HG03108 (cell line): ENCODE measurements around the gene STRBP.
"Not testable (repeated sequence)": the region's sequence is repeated elsewhere in the genome, so short reads cannot be mapped to it uniquely, and the experiment has no call there.

Source experiments
- ATAC-seq: cut with Tn5 transposase; IDR thresholded peaks from one replicate; pipeline ENCODE4 v1.9.1; 2021; ENCODE audit warnings: moderate library complexity; ENCODE audit not compliant: unreplicated experiment

STRBP gene

DNA sequence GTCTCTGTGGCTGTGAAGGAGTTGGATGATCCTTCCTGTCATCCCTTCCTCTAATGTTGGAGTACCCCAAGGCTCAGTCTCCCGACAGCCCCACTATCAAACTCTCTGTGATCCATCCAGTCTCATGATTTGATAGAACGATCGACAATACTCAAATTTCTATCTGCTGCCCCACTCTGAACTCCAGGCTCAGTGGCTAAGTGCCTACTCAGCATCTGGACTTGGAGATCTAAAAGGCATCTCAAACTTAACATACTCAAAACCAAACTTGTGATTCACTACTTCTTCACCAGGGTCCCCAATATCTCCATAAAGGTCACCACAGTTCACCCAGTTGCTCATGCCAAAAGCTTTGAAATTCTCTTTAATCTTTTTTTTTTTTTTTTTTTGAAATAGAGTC, 15.1 kb upstream of the STRBP start:
- no peak for ATAC-seq

DNA sequence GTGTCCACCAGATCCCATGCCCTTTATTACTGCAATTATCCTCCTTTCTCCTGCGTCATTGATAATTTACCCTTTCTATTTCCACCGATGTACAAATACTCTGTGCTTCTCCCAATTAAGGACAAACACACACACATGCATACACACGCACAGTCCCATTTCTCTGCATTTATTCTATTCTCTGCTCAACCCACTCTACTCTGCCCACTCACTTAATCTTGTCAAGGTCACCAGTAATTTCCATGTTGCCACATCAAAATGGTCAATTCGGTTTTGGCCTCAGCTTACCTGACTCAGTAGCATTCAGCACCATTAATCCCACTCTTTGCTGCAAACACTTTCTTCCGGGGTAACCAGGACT, 14.6 kb upstream of the STRBP start:
- ATAC-seq: no peak

DNA sequence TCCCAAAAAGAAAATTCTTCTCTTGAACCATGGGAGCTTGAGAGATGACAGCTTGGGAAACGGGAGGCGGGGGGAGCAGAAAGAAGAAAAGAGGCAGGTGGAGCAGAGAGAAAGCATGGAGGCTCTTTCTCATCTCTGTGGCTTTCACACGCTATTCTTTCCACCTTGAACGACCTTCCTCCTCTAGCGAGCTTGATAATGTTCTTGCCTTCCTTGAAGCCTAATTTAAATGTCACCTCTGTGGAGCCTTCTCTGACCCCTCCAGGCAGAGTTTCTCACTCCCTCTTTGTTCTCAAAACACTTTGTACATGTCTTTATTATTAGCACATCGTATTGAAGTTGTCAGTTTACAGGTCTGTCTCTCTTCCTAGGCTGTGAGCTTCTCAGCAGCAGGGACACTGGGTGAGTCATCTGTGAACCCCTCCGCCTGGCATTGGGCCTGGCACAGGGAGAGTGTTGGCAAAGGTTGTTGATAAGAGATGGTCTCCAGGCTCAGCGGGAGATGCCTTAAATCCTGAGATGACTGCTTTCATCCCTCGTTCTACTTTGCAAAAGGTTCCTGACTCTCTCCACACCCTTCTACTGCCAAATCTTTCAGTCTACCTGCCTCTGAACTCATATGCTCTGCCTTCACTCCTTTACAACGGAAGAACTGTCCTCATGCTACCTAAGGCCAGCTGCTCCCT, 14.1 kb upstream of the STRBP start:
- ATAC-seq: no peak

DNA sequence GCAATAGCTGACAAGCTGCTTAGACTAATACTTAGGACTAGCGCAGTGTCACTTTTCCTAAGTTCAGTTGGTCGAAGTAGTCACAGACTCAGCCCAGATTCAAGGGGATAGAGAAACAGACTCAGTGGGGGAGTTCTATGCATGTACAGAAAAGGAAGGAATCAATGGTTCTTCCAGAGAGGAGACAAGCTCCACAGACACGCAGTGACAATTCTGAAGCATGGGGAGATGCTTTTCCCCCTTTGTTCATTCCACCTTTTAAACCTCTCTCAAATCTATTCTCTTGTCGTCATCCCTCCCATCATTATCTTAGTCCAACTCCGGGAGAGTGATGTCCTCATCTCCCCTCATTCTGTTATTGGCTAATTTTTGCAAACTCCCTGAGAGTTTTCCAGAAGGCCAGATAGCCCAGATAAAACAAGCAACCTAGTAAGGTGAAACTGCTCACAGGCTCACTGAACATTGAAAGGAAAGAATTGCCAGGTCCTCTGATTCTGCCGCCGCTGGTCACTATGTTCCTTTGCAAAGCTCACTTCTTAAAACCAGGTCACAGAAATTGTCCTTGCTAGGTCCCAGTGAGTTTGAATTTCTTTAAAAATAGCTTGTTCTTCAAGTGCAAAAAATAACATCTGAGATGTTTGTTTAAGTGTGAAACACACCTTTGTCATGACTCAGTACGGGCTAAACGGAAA, 13.4 kb upstream of the STRBP start:
- no peak for ATAC-seq

DNA sequence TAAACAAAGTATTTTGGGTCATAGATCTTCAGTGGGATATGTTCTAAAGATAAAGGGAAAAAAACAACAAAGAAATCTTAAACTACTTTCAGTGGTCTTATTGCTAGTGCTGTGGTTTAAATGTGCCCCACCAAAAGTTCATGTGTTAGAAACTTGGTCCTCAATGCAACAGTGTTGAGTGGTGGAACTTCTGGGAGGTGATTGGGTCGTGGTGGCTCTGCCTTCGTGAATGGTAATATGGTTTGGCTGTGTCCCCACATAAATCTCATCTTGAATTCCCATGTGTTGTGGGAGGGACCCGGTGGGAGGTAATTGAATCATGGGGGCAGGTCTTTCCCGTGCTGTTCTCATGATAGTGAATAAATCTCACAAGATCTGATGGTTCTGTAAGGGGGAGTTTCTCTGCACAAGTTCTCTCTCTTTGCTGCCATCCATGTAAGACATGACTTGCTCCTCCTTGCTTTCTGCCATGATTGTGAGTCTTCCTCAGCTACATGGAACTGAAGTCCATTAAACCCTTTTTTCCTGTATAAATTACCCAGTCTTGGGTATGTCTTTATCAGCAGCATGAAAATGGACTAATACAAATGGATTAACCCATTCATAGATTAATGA, 10.6 kb upstream of the STRBP start:
- ATAC-seq: not testable (repeated sequence)

DNA sequence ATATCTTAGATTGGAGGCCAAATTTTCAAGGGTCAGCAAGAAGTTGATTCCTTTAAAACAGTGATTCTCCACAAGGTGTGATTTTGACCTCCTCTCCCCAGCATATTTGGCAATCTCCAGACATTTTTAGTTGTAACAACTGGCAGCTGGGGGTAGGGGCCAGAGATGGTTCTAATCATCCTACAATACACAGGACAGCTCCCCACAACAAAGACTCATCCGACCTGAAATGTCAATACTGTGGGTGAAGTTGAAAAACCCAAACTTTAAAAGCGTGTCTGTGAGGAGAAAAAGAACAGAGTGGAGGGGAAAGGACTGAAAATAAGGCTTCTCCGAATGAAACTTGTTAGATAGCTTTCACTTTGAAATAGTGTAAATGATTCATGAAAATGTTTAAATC, 10.0 kb upstream of the STRBP start:
- no peak for ATAC-seq

DNA sequence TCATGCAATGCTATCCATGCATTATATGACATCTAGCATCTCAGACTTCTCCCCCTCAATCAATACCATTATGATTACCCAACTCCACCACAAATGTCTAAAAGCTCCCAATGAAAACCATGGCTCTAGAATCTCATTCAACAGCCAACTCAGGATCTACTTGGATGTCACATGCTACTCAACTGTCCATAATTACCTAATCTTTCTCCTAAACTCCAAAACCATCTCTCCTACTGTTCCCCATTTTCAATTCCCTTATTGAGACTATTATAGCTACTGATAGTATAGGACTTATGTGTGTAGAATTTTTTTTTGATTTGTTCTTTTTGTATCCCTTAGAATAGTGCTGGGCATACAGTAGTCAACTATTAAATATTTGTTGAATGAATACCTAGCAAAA, 8.2 kb upstream of the STRBP start:
- ATAC-seq: no peak

DNA sequence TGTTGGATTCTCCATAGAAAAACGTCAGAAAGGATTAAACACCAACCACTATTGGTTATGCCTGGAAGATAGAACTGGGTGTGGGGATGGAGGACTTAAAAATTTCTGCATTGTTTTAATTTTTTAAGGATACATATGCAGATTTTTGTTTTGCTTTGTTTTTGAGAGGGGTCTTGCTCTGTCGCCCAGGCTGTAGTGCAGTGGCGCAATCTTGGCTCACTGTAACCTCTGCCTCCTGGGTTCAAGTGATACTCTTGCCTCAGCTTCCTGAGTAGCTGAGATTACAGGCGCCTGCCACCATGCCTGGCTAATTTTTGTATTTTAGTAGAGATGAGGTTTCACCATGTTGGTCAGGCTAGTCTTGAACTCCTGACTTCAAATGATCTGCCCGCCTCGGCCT, 2.7 kb upstream of the STRBP start:
- not testable (repeated sequence) for ATAC-seq

DNA sequence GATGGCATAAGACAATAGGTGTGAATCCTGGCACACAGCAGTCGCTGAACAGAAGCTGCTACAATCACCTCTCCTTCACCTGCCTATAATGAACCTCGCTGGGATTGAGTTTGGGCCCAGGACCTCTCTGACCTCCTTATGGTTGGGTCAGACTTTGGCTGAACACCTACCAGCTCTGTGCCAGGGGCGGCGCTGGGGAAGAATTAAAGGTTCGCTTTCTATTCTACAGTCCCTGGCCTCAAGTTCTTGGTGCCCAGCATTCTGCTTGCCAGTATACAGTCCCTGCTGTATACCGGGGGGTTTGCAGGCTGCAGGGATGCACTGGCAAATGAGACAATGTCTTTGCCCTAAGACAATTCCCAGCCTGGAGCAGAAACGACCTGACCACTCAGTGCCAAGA, 895 bp upstream of the STRBP start:
- ATAC-seq: no peak

DNA sequence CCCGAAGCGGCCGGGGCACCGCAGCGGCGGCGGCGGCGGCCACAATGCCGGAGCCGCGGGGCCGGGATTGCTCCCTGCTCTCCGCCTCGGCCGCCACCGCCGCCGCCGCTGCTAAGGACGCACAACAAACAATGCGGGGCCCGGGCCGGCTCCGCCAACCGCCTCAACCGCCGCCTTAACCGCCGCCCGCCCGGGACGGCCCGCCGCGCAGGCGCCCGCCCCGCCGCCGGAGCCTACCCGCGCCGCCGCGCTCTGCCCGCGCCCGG, 254 bp downstream of the STRBP start:
- no peak for ATAC-seq

DNA sequence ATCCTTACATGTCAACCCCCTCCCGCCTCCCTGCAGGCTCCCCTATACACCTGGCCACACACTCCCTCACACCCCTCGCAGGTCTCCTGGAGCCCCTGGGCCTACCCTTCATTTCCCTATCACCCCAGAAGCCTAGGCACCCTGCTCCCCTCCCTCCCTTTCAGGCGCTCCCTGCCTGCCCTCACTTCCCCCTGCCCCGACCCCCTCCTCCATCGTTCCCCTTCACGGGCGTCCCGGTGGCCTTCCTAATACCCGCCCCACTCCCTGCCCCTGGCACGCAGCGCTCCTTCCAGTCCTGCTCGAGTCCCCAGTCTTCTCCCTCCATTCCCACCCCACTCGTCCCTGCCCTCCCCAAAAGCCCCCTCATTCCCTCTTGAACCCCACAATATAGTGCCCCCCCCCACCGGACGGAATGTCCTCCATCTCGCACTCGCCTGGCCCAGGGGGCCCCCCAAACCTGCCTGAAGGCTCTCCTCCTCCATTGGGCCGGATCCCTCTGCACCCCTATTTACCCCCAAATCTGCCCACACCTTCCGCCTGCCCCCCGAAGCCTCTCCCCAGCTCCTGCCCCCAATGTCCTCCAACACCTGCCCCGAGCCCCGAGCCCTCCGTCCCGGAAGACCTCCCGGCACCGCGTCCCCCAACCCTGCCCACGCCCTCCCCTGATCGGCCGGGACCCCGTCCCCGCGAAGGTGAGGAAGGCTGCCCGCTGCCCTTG, 746 bp downstream of the STRBP start:
- ATAC-seq: no peak

DNA sequence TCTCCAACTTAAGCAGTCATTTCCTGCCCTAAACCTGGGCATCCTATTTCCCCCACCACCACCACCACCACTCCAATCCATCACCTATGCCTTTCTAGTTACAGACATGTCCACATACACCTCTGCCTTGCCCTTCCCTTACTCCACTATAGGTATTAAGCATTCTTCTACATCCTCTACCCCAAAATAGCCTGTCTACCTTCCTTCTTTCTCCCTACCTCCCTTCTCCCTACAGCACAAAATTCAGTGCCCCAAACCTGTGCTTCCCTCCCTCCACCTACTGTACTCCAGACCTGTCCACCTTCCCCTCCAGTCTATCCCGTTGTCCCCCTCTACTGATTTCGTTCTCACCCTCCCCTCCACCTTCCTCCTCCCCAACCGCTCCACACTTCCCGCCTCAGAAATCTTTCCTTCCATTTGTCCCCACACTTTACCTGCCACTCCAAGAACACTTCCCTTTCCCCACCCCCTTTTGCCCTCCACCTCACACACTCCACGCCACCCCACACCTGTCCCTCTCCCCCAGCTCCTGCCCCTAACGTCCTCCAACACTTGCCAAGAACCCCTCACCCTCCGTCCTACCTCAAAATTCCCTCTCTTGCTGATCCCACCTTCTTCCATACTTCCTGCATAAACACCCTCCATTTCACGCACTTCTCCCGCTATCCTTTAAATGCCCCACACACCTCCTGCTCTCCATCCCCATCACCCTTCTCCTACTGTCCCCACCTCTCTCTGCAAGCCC, 1.6 kb downstream of the STRBP start:
- no peak for ATAC-seq

DNA sequence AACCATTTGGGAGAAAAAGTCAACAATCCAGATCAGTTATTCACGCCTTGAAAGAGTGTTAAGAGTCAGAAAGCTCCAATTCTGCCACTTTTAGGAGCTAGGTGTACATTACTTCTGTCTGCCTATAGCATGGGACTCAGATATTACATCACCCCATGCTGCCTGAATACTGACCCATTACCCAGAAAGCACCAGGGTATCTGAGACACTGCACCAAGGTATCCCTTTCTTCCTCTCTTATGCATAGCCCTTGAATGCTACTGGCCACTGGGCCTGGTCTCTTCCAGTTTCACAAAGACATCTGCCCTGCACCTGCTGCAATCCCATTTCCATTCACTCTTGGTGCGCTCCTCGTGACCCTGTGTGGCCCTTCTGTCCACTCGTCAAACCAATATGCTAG, 2.6 kb downstream of the STRBP start:
- no peak for ATAC-seq

DNA sequence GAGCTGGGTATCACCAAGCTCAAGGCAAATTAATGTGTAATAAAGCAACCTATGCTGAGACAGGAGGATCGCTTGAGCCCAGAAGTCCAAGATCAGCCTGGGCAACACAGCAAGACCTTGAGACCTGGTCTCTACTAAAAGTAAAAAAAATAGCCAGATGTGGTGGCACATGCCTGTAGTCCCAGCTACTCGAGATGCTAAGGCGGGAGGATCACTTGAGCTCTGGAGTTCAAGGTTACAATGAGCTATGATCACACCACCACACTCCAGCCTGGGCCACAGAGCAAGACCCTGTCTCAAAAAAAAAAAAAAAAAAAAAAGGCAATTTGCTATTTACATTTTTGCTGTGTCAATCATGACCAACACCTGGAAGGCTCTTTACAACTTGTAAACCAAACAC, 5.2 kb downstream of the STRBP start:
- no peak for ATAC-seq

DNA sequence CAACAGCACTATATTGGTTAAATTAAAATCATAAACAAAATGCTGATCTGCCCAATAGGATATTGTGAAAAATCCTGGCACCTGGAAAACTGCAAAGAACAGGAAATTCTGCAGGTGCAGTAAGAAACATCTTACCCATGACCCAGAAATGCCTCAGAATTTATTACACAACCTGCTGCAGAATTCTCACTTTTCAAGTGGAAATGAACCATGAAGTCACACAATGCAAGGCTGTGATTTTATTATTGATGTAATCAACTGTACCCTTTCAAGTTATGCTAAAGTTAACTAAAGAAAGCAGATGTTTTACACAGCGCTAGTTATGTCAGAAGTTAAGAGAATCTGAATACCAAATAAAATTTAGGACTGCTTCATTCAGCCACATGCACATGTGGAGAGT, 6.0 kb downstream of the STRBP start:
- ATAC-seq: no peak

DNA sequence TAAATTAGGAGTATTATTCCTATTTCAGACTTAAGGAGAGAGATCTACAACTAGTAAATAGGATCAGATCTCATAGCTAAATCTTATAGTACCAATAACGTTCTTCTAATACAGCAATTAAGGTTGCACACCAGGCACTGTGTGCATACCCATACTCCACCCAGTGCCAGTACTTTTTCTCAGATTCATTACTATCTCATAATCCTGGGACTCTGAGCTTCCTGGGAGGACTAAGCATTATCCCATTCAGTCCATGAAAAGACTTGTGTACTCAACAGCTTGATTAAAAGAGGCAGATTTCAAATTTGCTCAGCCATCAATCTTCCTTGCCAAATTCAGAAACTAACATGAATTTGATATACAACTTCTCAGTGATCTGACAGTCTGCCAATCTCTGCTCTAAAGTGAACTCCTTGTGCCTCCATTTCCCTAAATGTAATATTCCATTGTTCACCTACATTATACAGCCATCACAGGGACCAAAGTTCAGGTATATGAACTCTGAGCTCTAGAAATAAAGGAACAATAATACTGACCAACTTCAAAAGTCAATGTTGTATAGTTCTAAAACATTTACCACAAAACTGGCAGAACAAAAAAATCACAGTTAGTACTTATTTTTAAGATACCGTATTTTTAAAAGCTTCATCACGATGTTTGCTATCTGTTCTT, 7.2 kb downstream of the STRBP start:
- ATAC-seq: no peak

DNA sequence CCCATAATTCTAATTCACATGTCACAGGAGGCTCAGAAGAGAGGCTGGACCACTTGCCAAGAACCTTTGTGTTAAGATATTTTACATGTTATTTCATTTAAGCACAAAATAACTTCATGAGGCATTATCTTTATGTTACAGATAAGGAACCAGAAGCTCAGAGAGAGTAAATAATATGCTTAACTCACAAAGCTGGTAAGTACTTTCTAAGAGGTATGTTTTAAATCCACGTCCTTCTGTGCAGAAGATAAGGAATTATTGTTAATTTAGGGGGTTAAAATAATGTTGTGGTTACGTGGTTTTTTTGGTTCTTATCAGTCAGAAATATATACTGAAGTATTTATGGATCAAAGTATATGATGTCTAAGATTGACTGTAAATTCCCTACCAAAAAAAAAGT, 8.0 kb downstream of the STRBP start:
- ATAC-seq: no peak

DNA sequence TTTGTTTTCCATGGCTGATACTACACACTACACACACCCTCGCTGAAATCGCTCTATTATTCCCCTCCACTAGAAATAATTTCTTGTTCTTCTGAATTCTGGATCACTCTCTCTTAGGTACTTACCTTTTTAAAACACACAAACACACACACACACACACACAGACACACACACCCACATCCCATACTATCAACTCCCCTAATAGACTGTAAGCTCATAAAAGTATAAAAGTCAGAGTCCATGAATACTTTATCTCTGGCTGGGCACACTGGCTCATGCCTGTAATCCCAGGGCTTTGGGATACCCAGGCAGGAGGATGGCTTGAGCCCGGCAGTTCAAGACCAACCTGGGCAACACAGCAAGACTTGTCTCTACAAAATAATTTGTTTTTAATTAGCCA, 11.1 kb downstream of the STRBP start:
- no peak for ATAC-seq

DNA sequence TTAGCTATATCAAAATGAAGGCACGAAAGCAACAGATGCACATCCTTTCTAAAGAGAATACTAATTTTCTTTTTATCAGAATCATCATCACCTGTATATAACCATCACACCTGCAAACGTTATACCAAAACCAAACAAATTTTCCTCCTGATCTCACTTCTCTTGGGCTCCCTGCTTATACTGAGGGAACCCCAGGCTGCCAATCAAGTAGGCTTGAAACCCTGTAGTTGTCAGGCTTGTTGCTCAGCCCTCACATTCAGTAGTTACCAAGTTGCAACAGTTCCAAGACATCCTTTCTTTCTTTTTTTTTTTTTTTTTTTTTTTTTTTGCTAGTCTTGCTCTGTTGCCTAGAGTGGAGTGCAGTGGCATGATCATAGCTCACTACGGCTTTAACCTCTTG, 12.7 kb downstream of the STRBP start:
- no peak for ATAC-seq

DNA sequence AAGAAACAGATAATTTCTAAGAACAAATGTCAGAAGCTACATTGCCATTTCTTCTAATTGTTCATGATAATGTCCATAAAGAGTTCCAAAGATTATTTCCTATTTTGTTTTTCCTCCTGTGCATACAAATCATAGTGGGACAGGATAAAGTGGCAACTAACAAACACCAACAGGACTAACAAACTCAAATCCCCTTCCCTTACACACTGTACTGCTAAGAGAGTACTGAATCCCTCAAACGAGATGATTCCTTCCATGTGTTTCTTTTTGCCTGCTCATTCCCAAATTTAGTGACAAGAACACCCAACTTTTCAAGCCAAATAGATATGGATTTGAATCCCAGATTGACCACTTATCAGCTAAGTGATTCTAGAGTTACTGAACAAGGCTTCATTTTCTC, 15.2 kb downstream of the STRBP start:
- ATAC-seq: no peak

DNA sequence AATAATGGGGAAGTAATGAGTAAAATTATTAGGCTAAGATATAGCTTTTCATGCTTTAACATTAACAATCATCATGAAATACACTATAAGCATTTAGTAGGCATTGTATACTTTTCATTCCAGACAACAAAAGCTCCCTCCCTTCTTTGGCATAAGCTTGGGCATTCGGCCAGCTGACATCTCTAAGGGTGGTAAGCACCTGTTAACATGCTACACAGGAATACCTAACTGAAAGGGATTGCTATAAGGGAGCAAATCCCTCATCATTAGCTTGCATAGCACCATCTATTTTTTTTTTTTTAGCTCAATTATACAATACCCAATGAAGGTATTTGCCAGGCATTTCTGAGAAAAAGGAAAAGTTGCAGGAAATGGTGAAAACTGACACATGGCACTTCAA, 16.6 kb downstream of the STRBP start:
- no peak for ATAC-seq
